ENCODE measurements around the gene BSG.

Gene BSG

GRCh38 chr19:525857-526419 is 46.5 kb upstream of the BSG start:
- Histone ChIP-seq H2BK120ac (ENCODE audit: insufficient read depth, low read length, poor library complexity) (no peak overlapping the region), H3K79me1 (ENCODE audit: low read length) (peaks cover under 1% of the 10 kb centered on the region), H3K14ac (ENCODE audit: low read length) (no peak overlapping the region), H2AK5ac (ENCODE audit: low read length) (no peak overlapping the region), H3K79me2 (ENCODE audit: control insufficient read depth, insufficient read depth, low read length, poor library complexity) (peaks cover 2% of the 10 kb centered on the region), H3K4me2 (ENCODE audit: low read length) (no peak overlapping the region), H4K91ac (ENCODE audit: low read depth, low read length) (no peak overlapping the region), H3K27ac (ENCODE audit: low read depth, low read length) (no peak overlapping the region), H3K36me3 (ENCODE audit: control insufficient read depth in 1 of 2, insufficient read depth in 2 of 2, low read length in 2 of 2) (no peaks in the 10 kb centered on the region), H3K18ac (ENCODE audit: low read length) (no peak overlapping the region), H2BK12ac (ENCODE audit: low read length) (no peak overlapping the region), H3K4ac (ENCODE audit: low read depth, low read length) (no peak overlapping the region), H2BK5ac (ENCODE audit: low read depth, low read length, poor library complexity) (no peak overlapping the region), H3K4me1 (ENCODE audit: control insufficient read depth in 1 of 2, insufficient read depth in 2 of 2, low read length in 2 of 2) (peaks cover 0 to 2% of the 10 kb centered on the region in 2 experiments), H3K27me3 (ENCODE audit: insufficient read depth, low read length) (peaks cover 2% of the 10 kb centered on the region), H3K23ac (ENCODE audit: low read length) (no peak overlapping the region), H3K9ac (ENCODE audit: low read length) (no peak overlapping the region), H4K12ac (ENCODE audit: low read depth, low read length) (no peak overlapping the region), H3K4me3 (ENCODE audit: low read depth, low read length) (no peak overlapping the region), H4K8ac (ENCODE audit: low read depth, low read length) (no peak overlapping the region), H3K9me3 (ENCODE audit: insufficient read depth, low read depth, low read length) (peaks cover 5% of the 10 kb centered on the region), H2AFZ (ENCODE audit: insufficient read depth, low read length, poor library complexity) (no peak overlapping the region)
- no CpG with 5 or more reads among the region's 13 CpGs for WGBS (ENCODE audit: extremely low coverage, insufficient coverage, insufficient read length)
- peak; percentile 86 to 88 for DNase-seq

DNA sequence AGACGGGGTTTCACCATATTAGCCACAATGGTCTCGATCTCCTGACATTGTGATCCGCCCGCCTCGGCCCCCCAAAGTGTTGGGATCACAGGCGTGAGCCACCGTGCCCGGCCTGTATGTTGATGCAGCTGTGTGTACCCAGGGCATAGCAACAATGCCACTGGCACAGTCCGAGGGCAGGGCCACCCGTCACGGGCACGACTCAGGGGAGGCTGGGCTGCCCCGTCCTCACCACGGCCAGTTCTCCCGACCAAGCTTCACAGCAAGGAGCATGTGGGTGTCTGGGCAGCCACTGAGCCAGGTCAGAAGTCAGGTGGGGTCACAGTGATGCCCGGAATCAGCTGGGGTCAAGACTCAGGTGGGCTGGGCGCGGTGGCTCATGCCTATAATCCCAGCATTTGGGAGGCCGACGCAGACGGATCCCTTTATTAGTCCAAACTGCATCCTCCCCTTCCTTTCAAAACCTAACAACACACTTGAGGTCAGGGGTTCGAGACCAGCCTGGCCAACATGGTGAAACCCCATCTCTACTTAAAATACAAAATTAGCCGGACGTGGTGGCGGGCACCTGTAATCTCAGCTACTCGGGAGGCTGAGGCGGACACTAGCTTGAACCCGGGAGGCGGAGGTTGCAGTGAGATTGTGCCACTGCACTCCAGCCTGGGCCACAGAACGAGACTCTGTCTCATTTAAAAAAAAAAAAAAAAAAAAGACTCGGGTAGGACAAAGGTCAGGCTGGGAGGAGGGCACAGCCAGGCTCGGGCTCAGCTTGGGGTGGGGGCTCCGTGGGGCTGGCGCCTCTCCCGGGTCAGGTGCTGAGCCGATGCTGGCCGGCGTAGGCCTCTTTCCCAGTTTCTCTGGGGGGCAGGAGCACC is 42.0 kb upstream of the BSG start:
- Histone ChIP-seq H2BK12ac (ENCODE audit: low read length) (no peak overlapping the region), H4K91ac (ENCODE audit: low read depth, low read length) (peak overlapping the region; percentile 40), H3K4me3 (ENCODE audit: low read depth, low read length) (peak overlapping the region; percentile 81), H4K12ac (ENCODE audit: low read depth, low read length) (no peak overlapping the region), H3K18ac (ENCODE audit: low read length) (no peak overlapping the region), H3K4ac (ENCODE audit: low read depth, low read length) (peak overlapping the region; percentile 73), H3K14ac (ENCODE audit: low read length) (peak overlapping the region; percentile 41), H3K27ac (ENCODE audit: low read depth, low read length) (peak overlapping the region; percentile 82), H3K9me3 (ENCODE audit: insufficient read depth, low read depth, low read length) (no peaks in the 10 kb centered on the region), H2BK5ac (ENCODE audit: low read depth, low read length, poor library complexity) (peak overlapping the region; percentile 91), H4K8ac (ENCODE audit: low read depth, low read length) (peak overlapping the region; percentile 94), H3K9ac (ENCODE audit: low read length) (no peak overlapping the region), H2AFZ (ENCODE audit: insufficient read depth, low read length, poor library complexity) (peak overlapping the region; percentile 78), H3K4me2 (ENCODE audit: low read length) (peak overlapping the region; percentile 77), H2AK5ac (ENCODE audit: low read length) (peak overlapping the region; percentile 67), H3K79me2 (ENCODE audit: control insufficient read depth, insufficient read depth, low read length, poor library complexity) (peaks cover 32% of the 10 kb centered on the region), H3K36me3 (ENCODE audit: control insufficient read depth in 1 of 2, insufficient read depth in 2 of 2, low read length in 2 of 2) (peaks cover 7 to 9% of the 10 kb centered on the region in 2 experiments), H3K79me1 (ENCODE audit: low read length) (peaks cover 19% of the 10 kb centered on the region), H3K23ac (ENCODE audit: low read length) (no peak overlapping the region), H3K27me3 (ENCODE audit: insufficient read depth, low read length) (peaks cover under 1% of the 10 kb centered on the region), H3K4me1 (ENCODE audit: control insufficient read depth in 1 of 2, insufficient read depth in 2 of 2, low read length in 2 of 2) (peaks cover 9 to 15% of the 10 kb centered on the region in 2 experiments), H2BK120ac (ENCODE audit: insufficient read depth, low read length, poor library complexity) (no peak overlapping the region)
- no peak for DNase-seq
- WGBS (ENCODE audit: extremely low coverage, insufficient coverage, insufficient read length), result no CpG with 5 or more reads among the region's 38 CpGs

GRCh38 chr19:531009-531752 is 41.2 kb upstream of the BSG start:
- Histone ChIP-seq H4K91ac (ENCODE audit: low read depth, low read length) (peak overlapping the region; percentile 85), H3K4ac (ENCODE audit: low read depth, low read length) (peak overlapping the region; percentile 73), H3K23ac (ENCODE audit: low read length) (no peak overlapping the region), H3K9me3 (ENCODE audit: insufficient read depth, low read depth, low read length) (no peaks in the 10 kb centered on the region), H4K12ac (ENCODE audit: low read depth, low read length) (peak overlapping the region; percentile 49), H3K79me2 (ENCODE audit: control insufficient read depth, insufficient read depth, low read length, poor library complexity) (peaks cover 32% of the 10 kb centered on the region), H3K79me1 (ENCODE audit: low read length) (peaks cover 19% of the 10 kb centered on the region), H3K27me3 (ENCODE audit: insufficient read depth, low read length) (no peaks in the 10 kb centered on the region), H3K4me2 (ENCODE audit: low read length) (peak overlapping the region; percentile 77), H3K9ac (ENCODE audit: low read length) (peak overlapping the region; percentile 11), H3K36me3 (ENCODE audit: control insufficient read depth in 1 of 2, insufficient read depth in 2 of 2, low read length in 2 of 2) (peaks cover 15 to 17% of the 10 kb centered on the region in 2 experiments), H3K14ac (ENCODE audit: low read length) (peak overlapping the region; percentile 81), H2BK120ac (ENCODE audit: insufficient read depth, low read length, poor library complexity) (peak overlapping the region; percentile 69), H4K8ac (ENCODE audit: low read depth, low read length) (peak overlapping the region; percentile 94), H2AFZ (ENCODE audit: insufficient read depth, low read length, poor library complexity) (peak overlapping the region; percentile 78), H3K4me3 (ENCODE audit: low read depth, low read length) (peak overlapping the region; percentile 89), H3K18ac (ENCODE audit: low read length) (peak overlapping the region; percentile 70), H2BK12ac (ENCODE audit: low read length) (no peak overlapping the region), H3K27ac (ENCODE audit: low read depth, low read length) (peak overlapping the region; percentile 82), H3K4me1 (ENCODE audit: control insufficient read depth in 1 of 2, insufficient read depth in 2 of 2, low read length in 2 of 2) (peaks cover 9 to 15% of the 10 kb centered on the region in 2 experiments), H2AK5ac (ENCODE audit: low read length) (no peak overlapping the region), H2BK5ac (ENCODE audit: low read depth, low read length, poor library complexity) (peak overlapping the region; percentile 91)
- no CpG with 5 or more reads among the region's 103 CpGs for WGBS (ENCODE audit: extremely low coverage, insufficient coverage, insufficient read length)
- DNase-seq, result peak; percentile 75 to 90

All from trophoblast cell (in vitro differentiated cells and primary cell).